IMR-90 (cell line): Measurements from ENCODE around the gene LCE6A. TPM values are rescaled to one million over a fixed set of nuclear protein-coding genes. Genes with fewer than 3 reads are reported as not detected.

ENCODE experiments used
- ATAC-seq: fragments of 200-7000 bp; cut with Tn5 transposase; 2 replicates; pipeline ENCODE4 v1.9.1; 2020; ENCODE audit warnings: low read depth, mild to moderate bottlenecking, moderate library complexity
- BruUV-seq: library from RNA; stranded (reverse); fragments of 400-500 nt; replicated peaks from 2 replicates; lab custom pipeline; 2021; lab: Mats Ljungman, UMichigan
- CTCF ChIA-PET: fragments of 300-600 bp; formaldehyde crosslinking; extraction: SDS; loops from one replicate; lab custom pipeline; 2021; ENCODE audit warnings: antibody characterized with exemption; lab: Yijun Ruan, JAX
- POLR2A ChIA-PET: fragments of 300-600 bp; sonication (Branson Sonifier 250); formaldehyde crosslinking; loops from one replicate; lab custom pipeline; 2022; ENCODE audit warnings: antibody characterized with exemption; ENCODE audit not compliant: unreplicated experiment; lab: Charles Lee
- DNase-seq: peaks from one replicate; pipeline ENCODE4 v3.0.0; 2013
- H2AFZ ChIP-seq: replicated peaks from 2 replicates; pipeline ENCODE3; 2013; ENCODE audit warnings: low read length, mild to moderate bottlenecking; ENCODE audit not compliant: poor library complexity
- H2AK5ac ChIP-seq: 2 replicates; pipeline ENCODE4 v1.6.1; 2013; ENCODE audit warnings: low read depth, low read length, inconsistent platforms
- H2AK9ac ChIP-seq: replicated peaks from 2 replicates; pipeline ENCODE3; 2013; ENCODE audit warnings: mild to moderate bottlenecking, low read depth, low read length, moderate library complexity; ENCODE audit not compliant: poor library complexity
- H2BK120ac ChIP-seq: 2 replicates; pipeline ENCODE4 v1.6.1; 2013; ENCODE audit warnings: low read depth, low read length, inconsistent platforms
- H2BK15ac ChIP-seq: 3 replicates; pipeline ENCODE4 v1.6.1; 2013; ENCODE audit warnings: low read depth, low read length, inconsistent platforms
- H2BK20ac ChIP-seq: 2 replicates; pipeline ENCODE4 v1.6.1; 2013; ENCODE audit warnings: low read depth, mild to moderate bottlenecking, inconsistent platforms, low read length, moderate library complexity
- H2BK5ac ChIP-seq: 2 replicates; pipeline ENCODE4 v1.6.1; 2013; ENCODE audit warnings: mild to moderate bottlenecking, low read depth, low read length, inconsistent platforms; ENCODE audit not compliant: poor library complexity, severe bottlenecking
- H3K14ac ChIP-seq: replicated peaks from 2 replicates; pipeline ENCODE4 v1.6.1; 2013; ENCODE audit warnings: low read depth, low read length, inconsistent platforms
- H3K18ac ChIP-seq: 2 replicates; pipeline ENCODE4 v1.6.1; 2013; ENCODE audit warnings: low read depth, low read length, control low read depth
- H3K23ac ChIP-seq: 2 replicates; pipeline ENCODE4 v1.6.1; 2013; ENCODE audit warnings: low read depth, low read length, inconsistent platforms
- H3K27ac ChIP-seq: 2 replicates; pipeline ENCODE4 v1.5.1; 2013; ENCODE audit warnings: mild to moderate bottlenecking, control low read depth, low read length; ENCODE audit not compliant: insufficient read depth
- H3K27me3 ChIP-seq: 2 replicates; pipeline ENCODE4 v1.6.1; 2013; ENCODE audit warnings: low read length; ENCODE audit not compliant: control insufficient read depth, insufficient read depth
- H3K36me3 ChIP-seq: 2 replicates; pipeline ENCODE4 v1.6.1; 2013; ENCODE audit warnings: low read length, mixed read lengths; ENCODE audit not compliant: control insufficient read depth, insufficient read depth
- H3K4ac ChIP-seq: 2 replicates; pipeline ENCODE4 v1.6.1; 2013; ENCODE audit warnings: low read depth, low read length, inconsistent platforms
- H3K4me1 ChIP-seq: 2 replicates; pipeline ENCODE4 v1.6.1; 2013; ENCODE audit warnings: low read length, mixed read lengths; ENCODE audit not compliant: control insufficient read depth, insufficient read depth
- H3K4me2 ChIP-seq: 2 replicates; pipeline ENCODE4 v1.6.1; 2013; ENCODE audit warnings: low read depth, mild to moderate bottlenecking, control low read depth, low read length, moderate library complexity
- H3K4me3 ChIP-seq: 2 replicates; pipeline ENCODE4 v1.5.1; 2013; ENCODE audit warnings: low read depth, mild to moderate bottlenecking, control low read depth, low read length, moderate library complexity; ENCODE audit not compliant: insufficient read depth
- H3K56ac ChIP-seq: 2 replicates; pipeline ENCODE4 v1.6.1; 2013; ENCODE audit warnings: low read length, inconsistent platforms; ENCODE audit not compliant: insufficient read depth; ENCODE audit errors: extremely low read depth
- H3K79me1 ChIP-seq, 2 experiments: 2 replicates each; pipeline ENCODE4 v1.6.1; 2013; ENCODE audit warnings: low read length in 2 of 2, inconsistent platforms in 1 of 2, low read depth in 1 of 2
- H3K9ac ChIP-seq: 2 replicates; pipeline ENCODE4 v1.6.1; 2013; ENCODE audit warnings: low read depth, low read length, control low read depth
- H3K9me1 ChIP-seq: 2 replicates; pipeline ENCODE4 v1.6.1; 2013; ENCODE audit warnings: low read length, inconsistent platforms; ENCODE audit not compliant: insufficient read depth
- H3K9me3 ChIP-seq: 2 replicates; pipeline ENCODE4 v1.6.1; 2013; ENCODE audit warnings: low read length; ENCODE audit not compliant: control insufficient read depth, insufficient read depth
- H4K20me1 ChIP-seq: 2 replicates; pipeline ENCODE4 v1.6.1; 2013; ENCODE audit warnings: low read length, inconsistent platforms; ENCODE audit not compliant: insufficient read depth
- H4K5ac ChIP-seq: 2 replicates; pipeline ENCODE4 v1.6.1; 2013; ENCODE audit warnings: mild to moderate bottlenecking, low read depth, low read length, control low read depth
- H4K8ac ChIP-seq, 2 experiments: 2 replicates each; pipeline ENCODE4 v1.6.1; 2013; ENCODE audit warnings: low read depth in 2 of 2, low read length in 2 of 2, control low read depth in 1 of 2, inconsistent platforms in 1 of 2
- H4K91ac ChIP-seq: 2 replicates; pipeline ENCODE4 v1.6.1; 2013; ENCODE audit warnings: low read depth, low read length, inconsistent platforms; ENCODE audit not compliant: insufficient read depth
- CEBPB ChIP-seq: IDR thresholded peaks from 2 replicates; pipeline ENCODE4 v1.6.1; 2012; ENCODE audit warnings: low read depth, low read length, improper control_type of control experiment
- MAZ ChIP-seq: IDR thresholded peaks from 2 replicates; pipeline ENCODE4 v1.6.1; 2012; ENCODE audit warnings: low read depth, mild to moderate bottlenecking, low read length, improper control_type of control experiment, moderate library complexity, borderline replicate concordance
- WGBS, 2 experiments: methylation state at CpG; one replicate each; pipeline versions ENCODE4 v1.1.5 to v1.1.7; 2013; ENCODE audit warnings: missing lambda C conversion rate in 2 of 2; ENCODE audit not compliant: insufficient read length in 1 of 2; ENCODE audit errors: extremely low coverage in 2 of 2; 5-methylcytosine and 5-hydroxymethylcytosine counted together
- dilution Hi-C: fragments of 300-500 bp; cut with HindIII; formaldehyde crosslinking; loops from one replicate; pipeline ENCODE4 v1.14.3; 2018; ENCODE audit warnings: low sequenced_read_pairs; ENCODE audit not compliant: unreplicated experiment
- in situ Hi-C: fragments of 300-500 bp; cut with MboI; formaldehyde crosslinking; loops from 3 replicates; pipeline ENCODE4 v1.14.3; 2019; ENCODE audit warnings: low sequenced_read_pairs, inconsistent platforms, mixed read lengths
- intact Hi-C: fragments of 100-400 bp; cut with micrococcal nuclease; formaldehyde crosslinking; loops from 2 replicates; pipeline ENCODE4 v1.10.0; 2022
- polyA plus RNA-seq, 3 experiments: library from polyadenylated mRNA; depleted of rRNA; stranded (reverse); fragments of >200 nt; gene quantifications; 2 replicates each; pipeline ENCODE4 v1.2.3, GENCODE V29; 2012; ENCODE audit warnings: low replicate concordance in 1 of 3
- total RNA-seq: library from RNA; depleted of rRNA; stranded (reverse); fragments of >200 nt; gene quantifications from 2 replicates; pipeline ENCODE4 v1.2.3, GENCODE V29; 2012

Gene LCE6A
- total and polyA plus RNA-seq, 2 of the 4 experiments (the other 2 are of a cell fraction), result not detected

DNA sequence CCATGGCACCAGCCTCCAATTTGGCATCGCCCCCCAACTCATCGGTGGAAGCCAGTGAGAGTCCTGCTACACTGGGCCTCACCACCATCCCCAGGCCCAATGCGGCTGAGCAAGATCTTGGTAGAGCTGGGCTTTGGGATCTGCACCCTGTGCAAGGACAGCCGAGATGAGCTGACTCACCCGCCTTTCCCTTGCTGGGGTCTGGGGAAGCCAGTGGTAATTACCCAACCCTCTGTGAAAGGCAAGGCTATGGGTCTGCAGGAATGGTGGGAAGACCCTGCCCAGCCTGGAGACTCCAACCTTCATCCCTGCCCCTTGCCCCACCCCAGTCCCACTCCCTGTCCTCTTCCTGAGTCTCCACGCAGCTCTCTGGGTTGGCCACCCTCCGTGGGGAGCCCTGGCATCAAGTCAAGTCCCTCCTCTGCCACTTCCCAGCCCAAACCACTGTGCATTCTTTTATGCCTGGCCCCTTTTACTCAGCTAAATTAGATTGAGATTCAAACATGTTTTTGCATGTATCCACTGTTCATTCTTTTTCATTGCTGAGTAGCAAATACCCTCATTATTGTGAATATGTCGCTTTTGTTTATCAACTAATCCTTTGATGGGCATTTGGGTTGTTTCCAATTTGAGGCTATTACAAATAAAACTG, 44.2 kb downstream of the LCE6A start:
- BruUV-seq, result no TSS peak
- in situ Hi-C loops, result no loop called here

More for the DNA sequence above, 44.2 kb downstream of the LCE6A start:
- no peak overlapping the region for H3K23ac ChIP-seq
- H2AK9ac ChIP-seq, result no peak overlapping the region
- H4K91ac ChIP-seq, result no peak overlapping the region
- H3K79me1 ChIP-seq, result no peaks in the 10 kb centered on the region
- WGBS, 2 experiments, result 100% methylated on average over 1 of the region's 8 CpGs; no CpG with 5 or more reads in 1 of the 2 experiments
- H3K9ac ChIP-seq, result no peak overlapping the region
- no peak overlapping the region for H4K8ac ChIP-seq
- TF ChIP-seq MAZ (no peak), CEBPB (no peak)
- no peaks in the 10 kb centered on the region for H3K9me3 ChIP-seq
- H2BK15ac ChIP-seq, result no peak overlapping the region
- no peak overlapping the region for H3K56ac ChIP-seq
- no peaks in the 10 kb centered on the region for H4K20me1 ChIP-seq
- CTCF ChIA-PET, result no interaction called here
- H2AK5ac ChIP-seq, result no peak overlapping the region
- intact Hi-C loops (no loop called here), dilution Hi-C loops (no loop called here)
- H3K4me1 ChIP-seq, result no peaks in the 10 kb centered on the region
- no peak overlapping the region for H3K27ac ChIP-seq
- no peak overlapping the region for H3K18ac ChIP-seq
- no peaks in the 10 kb centered on the region for H3K27me3 ChIP-seq
- H3K36me3 ChIP-seq, result no peaks in the 10 kb centered on the region
- no peaks in the 10 kb centered on the region for H3K9me1 ChIP-seq
- ATAC-seq (no peak), DNase-seq (no peak)
- POLR2A ChIA-PET, result no interaction called here
- no peak overlapping the region for H2BK20ac ChIP-seq
- no peak overlapping the region for H3K14ac ChIP-seq
- no peak overlapping the region for H3K4me2 ChIP-seq
- H3K4ac ChIP-seq, result no peak overlapping the region
- no peak overlapping the region for H2BK5ac ChIP-seq
- no peak overlapping the region for H3K4me3 ChIP-seq
- no peak overlapping the region for H4K5ac ChIP-seq
- no peak overlapping the region for H2AFZ ChIP-seq
- H2BK120ac ChIP-seq, result no peak overlapping the region
